Fibroblast of pulmonary artery (primary cell): ENCODE data around the gene C11orf54.
"Not testable (repeated sequence)": the region's sequence is repeated elsewhere in the genome, so short reads cannot be mapped to it uniquely, and the experiment has no call there.

ENCODE experiments used
- DNase-seq: peaks from one replicate; pipeline ENCODE4 v3.0.0-alpha.2; 2010; ENCODE audit warnings: low read depth
- H3K4me3 ChIP-seq: replicated peaks from 2 replicates; pipeline ENCODE4 v1.5.1; 2011; ENCODE audit warnings: low read depth, mild to moderate bottlenecking, control low read depth, low read length, moderate library complexity
- CTCF ChIP-seq: IDR thresholded peaks from 2 replicates; pipeline ENCODE4 v1.5.1; 2011; ENCODE audit warnings: mild to moderate bottlenecking, control low read depth, low read length, inconsistent platforms; ENCODE audit errors: missing control alignments

The C11orf54 gene

GRCh38 chr11:93765551-93765950 is 24.1 kb downstream of the C11orf54 start:
- no peak for DNase-seq
- no peak for TF ChIP-seq CTCF
- H3K4me3 ChIP-seq: no peak overlapping the region

DNA sequence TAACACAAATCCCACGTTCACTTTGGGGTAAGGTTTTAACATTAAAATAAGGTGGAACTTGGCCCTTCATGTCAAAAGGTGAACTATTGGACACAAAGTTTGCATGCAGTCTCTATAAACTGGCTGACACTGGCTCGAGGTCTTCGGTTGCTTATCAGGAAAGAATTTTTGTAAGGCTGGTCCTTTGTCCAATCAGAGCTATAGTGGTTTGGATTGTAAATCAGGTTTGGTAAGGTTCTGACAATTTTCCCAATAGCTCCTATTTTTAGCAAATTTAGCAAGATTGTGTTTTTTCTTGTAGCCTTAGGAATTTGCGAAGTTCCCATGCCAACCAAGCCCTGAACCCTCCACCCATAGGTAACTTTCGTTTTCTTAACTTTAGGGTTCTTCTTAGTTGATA is 25.0 kb downstream of the C11orf54 start:
- no peak for TF ChIP-seq CTCF
- DNase-seq: no peak
- H3K4me3 ChIP-seq: no peak overlapping the region

DNA sequence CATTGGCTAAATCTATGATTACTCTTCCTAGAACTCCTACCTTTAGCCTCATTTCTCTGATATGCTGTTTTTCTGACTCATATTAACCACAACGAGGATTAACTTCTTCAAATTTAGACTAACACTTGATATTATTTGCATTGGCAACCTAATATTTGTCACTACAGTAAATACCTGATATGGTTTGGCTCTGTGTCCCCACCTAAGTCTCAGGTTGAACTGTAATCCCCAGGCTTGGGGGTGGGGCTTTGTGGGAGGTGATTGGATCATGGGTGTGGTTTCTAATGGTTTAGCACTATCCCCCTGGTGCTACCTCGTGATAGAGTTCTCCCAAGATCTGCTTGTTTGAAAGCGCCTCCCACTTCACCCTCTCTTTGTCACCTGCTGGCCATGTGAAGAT is 25.5 kb downstream of the C11orf54 start:
- TF ChIP-seq CTCF: no peak
- H3K4me3 ChIP-seq: no peak overlapping the region
- no peak for DNase-seq

GRCh38 chr11:93770160-93770559 is 28.7 kb downstream of the C11orf54 start:
- no peak for TF ChIP-seq CTCF
- DNase-seq: no peak
- no peak overlapping the region for H3K4me3 ChIP-seq

DNA sequence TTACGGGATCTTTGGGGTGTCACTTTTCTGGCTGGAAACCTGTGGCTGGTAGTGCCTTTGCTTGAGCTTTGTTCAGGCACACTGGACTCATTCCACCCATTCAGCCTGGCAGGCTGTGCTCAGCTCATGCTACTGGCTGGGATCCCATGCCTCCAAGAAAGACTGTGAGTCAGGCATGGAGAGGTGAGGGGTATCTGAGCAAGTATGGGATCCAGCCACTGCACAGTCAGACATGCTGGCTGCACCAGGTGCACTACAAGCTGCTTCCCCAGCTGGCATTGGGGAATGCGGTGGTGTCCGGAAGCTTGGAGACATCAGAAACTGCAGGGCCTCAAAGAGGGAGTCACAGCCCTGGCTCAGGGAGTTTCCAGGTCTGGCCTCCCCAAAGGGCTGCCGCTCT is 30.7 kb downstream of the C11orf54 start:
- no peak for DNase-seq
- TF ChIP-seq CTCF: no peak
- H3K4me3 ChIP-seq: no peak overlapping the region

DNA sequence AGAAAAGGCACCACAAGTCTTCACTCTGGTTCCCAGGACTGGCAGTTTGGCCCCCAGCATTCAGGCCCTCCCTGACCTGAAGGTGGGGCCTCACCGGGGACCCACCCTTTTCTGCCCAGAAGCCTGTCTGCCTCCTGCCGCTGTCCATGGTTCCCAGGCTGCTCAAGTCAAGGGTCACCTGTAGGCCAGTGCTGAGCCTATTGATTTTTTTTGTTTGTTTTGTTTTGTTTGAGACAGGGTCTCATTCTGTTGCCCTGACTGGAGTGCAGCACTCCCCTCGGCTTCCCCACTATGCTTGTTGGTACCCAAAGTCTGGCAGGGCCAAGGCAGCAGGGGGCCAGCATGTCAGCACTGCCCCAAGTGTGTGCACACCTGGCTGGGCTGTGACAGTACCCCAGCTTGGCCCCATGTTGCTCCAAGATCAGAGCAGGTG is 31.6 kb downstream of the C11orf54 start:
- no peak overlapping the region for H3K4me3 ChIP-seq
- no peak for DNase-seq
- no peak for TF ChIP-seq CTCF

- no peak overlapping the region for H3K4me3 ChIP-seq
- no peak for TF ChIP-seq CTCF
- no peak for DNase-seq
Measured at GRCh38 chr11:93773601-93774200, 32.2 kb downstream of the C11orf54 start.

DNA sequence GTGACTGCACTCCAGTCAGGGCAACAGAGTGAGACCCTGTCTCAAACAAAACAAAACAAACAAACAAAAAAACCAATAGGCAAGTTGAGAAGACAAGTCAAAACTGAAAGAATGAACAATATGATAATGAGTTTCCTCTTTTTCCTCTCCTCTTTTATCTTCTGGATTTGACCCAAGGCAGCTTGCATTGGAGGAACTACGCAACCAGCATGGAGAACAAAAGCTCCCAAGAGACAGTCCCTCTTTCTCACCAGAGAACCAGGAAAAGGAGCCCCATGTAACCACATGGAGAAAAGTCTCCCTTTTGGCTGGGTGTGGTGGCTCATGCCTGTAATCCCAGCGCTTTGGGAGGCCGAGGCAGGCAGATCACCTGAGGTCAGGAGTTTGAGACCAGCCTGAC is 33.1 kb downstream of the C11orf54 start:
- H3K4me3 ChIP-seq: not testable (repeated sequence)

More for the DNA sequence above, 33.1 kb downstream of the C11orf54 start:
- DNase-seq: peak; percentile 54
